Astrocyte of the hippocampus (primary cell): Measurements from ENCODE around the gene PRTN3.
A peak's percentile ranks its signal among the peaks of the same experiment; 100 is the strongest.

Experiments used
- DNase-seq: peaks from one replicate; pipeline ENCODE4 v3.0.0; 2011; ENCODE audit warnings: low read depth, low spot score

Gene PRTN3, protein sequence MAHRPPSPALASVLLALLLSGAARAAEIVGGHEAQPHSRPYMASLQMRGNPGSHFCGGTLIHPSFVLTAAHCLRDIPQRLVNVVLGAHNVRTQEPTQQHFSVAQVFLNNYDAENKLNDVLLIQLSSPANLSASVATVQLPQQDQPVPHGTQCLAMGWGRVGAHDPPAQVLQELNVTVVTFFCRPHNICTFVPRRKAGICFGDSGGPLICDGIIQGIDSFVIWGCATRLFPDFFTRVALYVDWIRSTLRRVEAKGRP

DNA sequence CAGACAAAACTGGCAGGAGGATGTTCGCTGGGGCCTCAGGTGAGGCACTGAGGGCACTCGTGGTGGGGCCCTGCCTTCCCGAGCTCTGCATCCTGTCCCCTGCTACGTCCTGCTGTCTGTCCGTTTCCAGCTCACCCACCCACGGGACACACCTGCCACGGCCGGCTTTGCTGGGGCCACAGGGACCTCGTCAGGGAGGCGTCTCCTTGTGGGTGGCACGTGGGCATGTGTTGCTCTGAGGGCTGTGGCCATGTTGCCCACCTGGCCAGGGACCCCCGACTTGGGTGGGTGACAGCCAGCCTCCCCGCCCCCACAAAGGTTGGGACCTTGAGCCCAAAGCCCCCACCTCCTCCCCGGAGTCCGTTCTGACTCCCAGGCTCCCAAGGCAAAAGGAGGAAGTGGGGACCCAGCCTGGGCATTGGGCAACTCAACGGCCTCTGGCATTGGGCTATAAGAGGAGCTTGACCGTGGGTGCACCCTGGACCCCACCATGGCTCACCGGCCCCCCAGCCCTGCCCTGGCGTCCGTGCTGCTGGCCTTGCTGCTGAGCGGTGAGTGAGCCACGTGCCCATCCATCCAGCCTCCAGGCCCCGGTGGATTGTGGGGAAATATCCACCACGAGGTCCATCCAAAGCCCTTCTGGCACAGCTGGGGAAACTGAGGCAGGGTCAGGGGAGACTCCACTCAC, at the start of gene PRTN3:
TSS of gene PRTN3 (plus strand) at position 481 of the 688 bp plus-strand sequence. CDS start at position 491, 10 bp downstream.
- DNase-seq: no peak

DNA sequence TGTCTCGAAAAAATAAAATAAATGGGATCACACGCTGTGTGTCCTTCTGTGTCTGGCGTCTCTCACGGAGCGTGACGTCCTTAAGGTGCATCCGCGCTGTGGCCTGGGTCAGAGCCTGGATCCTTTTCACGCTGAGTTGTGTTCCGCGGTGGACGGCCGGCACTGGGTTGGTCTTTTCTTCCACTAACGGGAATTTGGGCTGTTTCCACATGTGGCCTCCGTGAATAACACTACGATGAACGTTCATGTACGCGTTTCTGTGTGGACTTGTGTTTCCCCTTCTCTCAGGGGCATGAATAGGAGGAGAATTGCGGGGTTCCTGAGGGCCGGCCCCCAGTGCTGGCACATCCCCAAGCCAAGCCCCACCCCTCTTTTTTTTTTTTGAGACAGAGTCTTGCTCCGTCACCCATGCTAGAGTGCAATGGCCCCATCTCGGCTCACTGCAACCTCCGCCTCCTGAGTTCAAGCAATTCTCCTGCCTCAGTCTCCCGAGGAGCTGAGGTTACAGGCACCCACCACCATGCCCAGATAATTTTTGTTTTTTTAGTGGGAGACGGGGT, 49.7 kb upstream of the PRTN3 start:
- no peak for DNase-seq

DNA sequence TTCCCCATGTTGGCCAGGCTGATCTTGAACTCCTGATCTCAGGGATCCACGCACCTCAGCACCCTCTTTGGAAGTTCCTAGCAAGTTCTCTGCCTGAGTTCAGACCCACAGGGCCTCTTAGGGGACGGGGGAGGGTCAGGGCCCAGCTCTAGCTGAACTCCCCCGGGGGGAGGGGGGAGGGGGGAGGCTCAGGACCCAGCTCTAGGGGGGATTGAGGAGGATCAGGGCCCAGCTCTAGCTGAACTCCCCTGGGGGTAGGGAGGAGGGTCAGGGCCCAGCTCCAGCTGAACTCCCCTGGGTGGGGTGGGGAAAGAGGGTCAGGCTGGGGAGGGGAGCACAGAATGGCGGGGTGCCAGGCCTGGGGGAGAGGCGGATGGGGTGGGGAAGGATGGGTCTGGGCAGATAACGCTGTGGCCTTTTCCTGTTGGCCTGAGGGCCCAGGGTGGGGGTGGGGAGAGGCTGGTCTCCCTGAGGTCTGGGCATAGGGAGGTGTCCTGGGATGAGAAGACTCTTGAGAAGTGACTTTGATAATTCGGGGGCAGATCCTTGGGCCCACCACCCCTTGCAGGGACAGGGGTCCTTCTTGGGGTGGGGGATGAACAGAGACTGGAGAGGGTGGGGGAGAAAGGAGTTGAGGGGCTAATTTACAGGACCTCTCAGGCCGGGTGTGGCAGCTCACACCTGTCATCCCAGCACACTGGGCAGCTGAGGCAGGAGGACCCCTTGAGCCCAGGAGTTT, 49.1 kb upstream of the PRTN3 start:
- no peak for DNase-seq

DNA sequence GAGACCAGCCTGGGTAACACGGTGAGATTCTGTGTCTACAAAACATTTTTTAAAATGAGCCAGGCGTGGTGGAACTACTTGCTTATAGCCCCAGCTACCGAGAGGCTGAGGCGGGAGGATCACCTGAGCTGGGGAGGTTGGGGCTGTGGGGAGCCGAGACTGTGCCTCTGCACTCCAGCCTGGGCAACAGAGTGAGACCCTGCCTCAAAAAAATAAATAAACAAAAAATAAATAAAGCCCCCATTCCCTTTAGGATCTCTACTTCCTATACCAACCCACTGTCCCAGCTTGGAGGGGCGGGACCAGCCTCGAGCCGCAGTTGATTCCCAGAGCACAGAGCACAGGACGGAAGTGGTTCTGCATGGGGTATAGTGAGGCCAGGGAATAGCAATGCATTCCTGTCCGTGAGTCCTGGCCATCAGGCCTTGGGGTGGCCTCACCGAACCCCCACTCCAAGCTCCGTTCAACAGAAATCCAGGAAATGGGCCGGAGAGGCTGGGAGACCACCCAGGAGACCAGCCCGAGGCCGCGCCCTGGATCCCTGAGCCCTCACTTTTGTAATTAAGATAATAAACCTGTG, 48.4 kb upstream of the PRTN3 start:
- no peak for DNase-seq

DNA sequence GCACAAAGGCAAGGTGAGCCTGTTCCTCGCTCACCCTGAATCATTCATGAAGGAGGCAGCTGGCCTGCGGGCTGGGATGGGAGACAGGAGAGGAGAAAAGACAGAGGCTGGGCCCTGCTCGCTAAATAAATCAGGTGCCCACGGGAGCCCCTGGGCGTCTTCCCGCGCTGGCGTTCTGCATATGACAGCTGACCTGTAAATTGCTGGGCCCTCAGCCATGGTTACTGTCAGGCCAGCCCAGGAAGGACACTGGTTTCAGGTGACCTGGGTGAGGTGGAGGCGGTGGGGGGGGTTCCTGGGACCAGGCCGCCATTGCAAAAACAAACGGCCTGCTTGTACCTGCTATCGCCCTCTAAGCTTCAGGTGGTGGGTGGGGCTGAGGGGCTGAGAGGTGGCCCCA, 47.0 kb upstream of the PRTN3 start:
- DNase-seq: no peak

DNA sequence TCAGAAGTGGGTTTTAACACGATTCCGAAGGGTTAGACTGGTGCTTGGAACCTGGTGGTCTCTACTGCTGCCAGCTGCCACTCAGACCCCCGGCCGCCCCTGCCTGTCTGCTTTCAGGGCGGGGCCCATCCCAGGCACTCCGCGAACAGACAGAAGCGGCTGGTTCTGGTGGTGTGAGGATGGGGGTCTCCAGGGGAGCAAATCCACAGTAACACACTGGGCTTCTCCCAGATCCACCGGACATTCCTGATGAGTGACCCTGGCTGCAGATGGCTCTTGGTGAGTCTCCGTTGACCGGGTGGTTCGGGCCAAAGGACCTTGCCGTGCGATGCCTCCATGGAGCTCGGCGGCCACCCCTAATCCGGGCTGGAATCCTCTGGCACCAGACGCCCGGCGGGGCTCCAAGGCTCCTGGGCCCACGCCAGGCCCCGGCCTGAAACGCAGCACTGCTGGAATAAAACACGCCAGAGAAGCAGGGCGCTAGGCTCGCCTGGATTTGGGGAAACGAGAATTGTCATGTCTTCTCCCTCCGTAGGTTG, 45.7 kb upstream of the PRTN3 start:
- peak; percentile 56 for DNase-seq

DNA sequence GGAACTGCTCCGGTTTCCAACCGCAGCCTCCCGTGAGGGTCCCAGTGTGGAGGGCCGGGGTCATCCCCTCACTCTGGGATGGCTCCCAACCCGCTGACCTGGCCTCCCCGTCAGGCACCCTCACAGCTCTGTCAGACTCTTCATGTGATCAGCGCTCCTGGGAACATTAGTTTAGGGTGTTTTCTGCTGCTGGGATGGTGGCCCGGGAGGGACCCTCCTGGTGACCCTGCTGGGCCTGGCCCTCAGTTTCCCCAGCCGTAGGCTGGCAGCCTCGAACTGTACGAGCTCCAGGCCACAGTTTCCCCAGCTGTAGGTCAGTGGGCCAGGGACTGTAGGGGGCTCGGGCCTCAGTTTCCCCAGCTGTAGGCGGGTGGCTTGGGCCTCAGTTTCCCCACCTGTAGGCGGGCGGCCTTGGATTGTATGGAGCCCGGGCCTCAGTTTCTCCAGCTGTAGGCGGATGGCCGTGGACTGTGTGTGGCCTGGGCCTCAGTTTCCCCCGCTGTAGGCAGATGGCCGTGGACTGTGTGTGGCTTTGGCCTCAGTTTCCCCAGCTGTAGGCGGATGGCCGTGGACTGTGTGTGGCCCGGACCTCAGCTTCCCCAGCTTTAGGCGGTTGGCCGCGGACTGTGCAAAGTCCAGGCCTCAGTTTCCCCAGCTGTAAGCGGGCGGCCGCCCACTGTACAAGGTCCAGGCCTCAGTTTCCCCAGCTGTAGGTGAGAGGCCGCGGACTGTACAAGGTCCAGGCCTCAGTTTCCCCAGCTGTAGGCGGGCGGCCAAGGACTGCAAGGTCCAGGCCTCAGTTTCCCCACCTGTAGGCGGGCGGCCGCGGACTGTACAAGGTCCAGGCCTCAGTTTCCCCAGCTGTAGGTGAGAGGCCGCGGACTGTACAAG, 44.9 kb upstream of the PRTN3 start:
- DNase-seq: no peak

DNA sequence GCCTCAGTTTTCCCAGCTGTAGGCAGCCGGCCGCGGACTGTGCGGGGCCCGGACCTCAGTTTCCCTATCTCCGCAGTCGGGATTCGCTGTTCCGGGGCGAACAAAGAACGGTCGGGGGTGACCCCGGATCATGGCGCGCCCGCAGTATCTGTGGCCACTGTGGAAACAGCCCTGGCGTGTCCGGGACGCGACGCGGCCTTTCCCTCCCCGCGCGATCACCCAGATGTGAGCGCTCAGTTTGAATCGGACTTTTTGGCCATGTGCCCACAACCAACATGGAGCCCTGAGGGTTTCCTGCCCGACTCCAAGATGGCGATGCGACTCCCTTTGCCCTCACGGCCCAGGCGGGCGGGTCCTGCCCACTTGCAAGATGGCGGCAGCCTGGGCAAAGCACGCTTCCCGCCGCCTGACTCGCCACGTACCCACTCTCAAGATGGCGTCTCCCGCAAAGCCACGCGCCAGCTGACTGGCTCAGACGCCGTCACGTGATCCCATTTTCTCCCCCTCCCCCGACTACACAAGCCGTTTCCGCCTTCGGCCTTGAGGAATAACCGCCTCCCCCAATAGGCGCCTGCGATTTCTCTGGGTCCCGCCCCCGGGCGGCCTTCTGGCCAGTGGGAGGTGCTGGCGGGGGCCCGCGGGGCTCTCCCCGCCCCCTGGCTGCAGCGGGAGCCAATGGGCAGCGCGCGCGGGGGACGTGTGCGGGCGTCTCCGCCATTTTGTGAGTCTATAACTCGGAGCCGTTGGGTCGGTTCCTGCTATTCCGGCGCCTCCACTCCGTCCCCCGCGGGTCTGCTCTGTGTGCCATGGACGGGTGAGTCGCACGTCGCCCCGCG, 43.9 kb upstream of the PRTN3 start, which contains the start of gene PTBP1:
TSS of gene PTBP1 (plus strand) at position 761 of the 836 bp plus-strand sequence. CDS start at position 807, 46 bp downstream.
- peak; percentile 100 for DNase-seq

DNA sequence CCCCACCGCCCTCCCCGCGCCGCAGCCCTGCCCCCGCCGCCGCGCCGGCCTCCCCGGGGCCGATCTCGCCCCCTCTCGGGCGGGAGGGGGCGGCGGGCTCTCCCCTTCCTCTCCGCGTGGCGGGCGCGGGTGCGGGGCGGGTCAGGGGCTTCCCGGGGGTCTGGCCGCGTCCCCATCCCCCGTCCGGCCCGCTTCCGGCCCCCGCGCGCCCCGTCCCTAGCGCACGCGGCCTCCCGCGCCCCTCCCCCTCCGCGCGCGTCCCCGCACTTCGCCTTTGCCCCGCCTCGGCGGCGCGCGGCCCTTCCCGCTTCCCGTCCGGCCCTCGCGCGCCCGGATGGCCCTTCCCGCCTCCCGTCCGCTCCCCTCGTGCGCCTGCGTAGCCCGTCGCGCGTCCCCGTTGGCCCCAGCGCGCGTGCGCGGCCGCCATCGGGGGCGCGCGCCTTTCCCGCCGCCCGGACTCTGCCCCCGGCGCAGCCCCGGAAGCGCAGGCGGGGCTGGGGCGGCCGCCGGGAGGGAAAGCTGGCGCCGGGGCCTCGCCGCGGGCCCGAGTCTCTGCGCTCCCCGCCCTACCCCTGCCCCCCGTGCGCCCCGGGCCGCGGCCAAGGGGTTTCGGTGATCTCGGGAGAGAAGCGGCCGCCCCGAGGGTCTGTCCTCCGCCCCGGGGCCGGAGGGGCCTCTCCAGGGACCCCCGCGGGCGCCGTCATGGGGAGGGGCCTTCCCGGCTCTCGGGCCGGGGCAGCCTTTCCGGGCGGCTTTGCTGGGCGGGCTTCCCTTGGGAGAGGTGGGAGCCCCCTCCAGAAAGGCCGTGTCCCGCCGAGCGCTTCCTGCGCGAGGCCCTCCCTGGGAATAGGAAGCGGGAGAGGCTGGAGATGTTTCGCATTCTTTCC, 43.0 kb upstream of the PRTN3 start:
- DNase-seq: peak; percentile 97

DNA sequence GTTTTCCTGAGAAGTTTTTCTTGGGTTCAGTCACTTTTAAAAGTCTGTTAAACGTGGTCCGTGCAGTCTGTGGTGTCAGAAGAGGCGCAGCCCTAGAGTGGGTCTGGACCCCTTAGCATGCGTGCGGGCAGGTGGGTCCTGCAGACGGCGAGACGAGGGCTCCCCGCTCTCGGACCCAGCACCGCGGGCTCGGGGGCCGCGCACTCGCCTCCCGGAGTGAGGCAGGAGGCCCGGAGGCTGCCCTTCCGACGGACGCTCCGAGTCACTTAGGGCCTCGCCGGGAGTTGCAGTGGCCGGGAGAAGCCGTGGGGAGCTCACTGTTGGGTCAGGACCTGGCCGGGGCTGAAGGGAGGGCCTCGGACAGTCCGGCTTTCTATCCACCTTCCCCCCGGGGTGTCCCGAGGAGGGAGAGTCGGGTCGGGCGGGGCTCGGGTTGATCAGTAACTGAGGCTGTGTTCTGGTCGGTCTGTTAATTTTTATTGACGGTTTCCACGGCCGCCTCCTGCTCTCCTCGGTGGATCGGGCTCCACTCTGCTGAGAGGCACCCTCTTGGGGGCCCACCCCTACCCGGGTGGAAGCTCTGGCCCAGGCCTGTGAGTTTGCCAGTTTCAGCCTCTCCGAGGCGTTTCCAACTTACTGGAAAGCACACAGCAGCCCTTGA, 42.3 kb upstream of the PRTN3 start:
- DNase-seq: peak; percentile 42

DNA sequence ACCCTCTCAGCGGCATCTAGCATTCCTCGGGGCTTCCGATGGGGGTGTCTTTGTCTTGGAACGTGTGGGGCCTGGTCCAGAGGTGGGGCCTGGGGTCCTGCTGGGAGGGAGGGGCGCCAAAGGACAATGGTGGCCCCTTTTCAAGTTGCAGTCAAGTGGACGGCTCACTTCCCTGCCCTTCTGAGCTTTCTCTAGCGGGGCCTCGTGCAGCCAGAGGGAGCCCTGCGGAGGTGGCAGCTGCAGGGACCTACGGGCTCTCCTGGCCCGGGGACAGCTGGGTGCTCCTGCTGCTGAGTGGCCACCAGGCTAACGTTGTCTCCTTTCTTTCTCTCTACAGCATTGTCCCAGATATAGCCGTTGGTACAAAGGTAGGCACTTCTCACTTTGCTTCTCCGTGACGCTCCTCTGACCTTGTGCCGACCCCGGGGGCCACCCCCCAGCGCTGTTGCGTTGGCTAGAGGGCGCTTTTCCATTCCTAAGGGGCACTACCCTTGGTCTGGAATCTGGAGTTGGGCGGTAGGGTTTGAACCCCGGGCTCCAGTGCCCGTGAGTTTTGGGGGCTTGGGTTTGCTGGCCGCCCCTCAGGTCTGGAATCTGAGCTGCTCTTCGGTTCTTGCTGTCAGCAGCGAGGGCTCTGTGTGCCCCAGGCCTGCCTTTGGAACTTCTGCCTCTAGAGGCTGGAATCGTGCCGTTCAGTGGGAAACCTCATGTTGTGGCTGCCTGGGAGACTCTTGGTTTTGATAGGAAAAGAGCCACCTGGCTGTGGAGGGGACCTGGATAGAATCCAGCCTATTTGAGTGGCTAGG, 41.5 kb upstream of the PRTN3 start:
- DNase-seq: peak; percentile 84

DNA sequence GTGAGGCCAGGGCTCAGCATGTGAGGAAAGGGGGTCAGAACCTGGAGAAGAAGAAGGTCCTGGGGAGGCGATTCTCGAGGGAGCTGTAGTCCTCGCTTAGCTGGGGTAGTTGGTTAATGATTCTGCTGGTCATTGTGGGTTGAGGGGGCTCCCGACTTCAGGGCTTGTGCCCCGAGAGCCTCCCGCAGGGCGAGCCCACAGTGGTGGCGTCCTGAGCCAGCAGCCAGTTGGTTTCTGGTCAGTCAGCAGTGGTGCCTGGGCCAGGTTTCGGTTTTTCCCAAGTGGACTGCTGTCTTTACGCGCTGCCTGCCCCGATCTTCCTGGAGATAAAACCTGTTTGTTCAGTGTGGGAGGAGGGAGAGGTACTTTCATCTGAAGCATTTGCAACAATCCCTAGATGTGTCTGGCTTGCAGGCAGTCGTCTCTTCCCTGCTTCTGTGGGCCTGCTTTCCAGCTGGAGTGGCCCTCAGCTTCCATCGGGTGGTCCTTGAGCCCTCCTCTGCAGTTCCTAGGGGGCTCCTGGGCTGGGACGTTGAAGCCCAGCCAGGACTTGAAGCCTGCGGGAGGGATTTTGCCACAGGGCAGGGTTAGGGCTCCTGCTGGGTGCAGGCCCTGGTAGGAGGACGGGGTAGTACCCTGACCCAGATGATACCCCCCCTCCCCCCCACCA, 40.3 kb upstream of the PRTN3 start:
- DNase-seq: peak; percentile 40

DNA sequence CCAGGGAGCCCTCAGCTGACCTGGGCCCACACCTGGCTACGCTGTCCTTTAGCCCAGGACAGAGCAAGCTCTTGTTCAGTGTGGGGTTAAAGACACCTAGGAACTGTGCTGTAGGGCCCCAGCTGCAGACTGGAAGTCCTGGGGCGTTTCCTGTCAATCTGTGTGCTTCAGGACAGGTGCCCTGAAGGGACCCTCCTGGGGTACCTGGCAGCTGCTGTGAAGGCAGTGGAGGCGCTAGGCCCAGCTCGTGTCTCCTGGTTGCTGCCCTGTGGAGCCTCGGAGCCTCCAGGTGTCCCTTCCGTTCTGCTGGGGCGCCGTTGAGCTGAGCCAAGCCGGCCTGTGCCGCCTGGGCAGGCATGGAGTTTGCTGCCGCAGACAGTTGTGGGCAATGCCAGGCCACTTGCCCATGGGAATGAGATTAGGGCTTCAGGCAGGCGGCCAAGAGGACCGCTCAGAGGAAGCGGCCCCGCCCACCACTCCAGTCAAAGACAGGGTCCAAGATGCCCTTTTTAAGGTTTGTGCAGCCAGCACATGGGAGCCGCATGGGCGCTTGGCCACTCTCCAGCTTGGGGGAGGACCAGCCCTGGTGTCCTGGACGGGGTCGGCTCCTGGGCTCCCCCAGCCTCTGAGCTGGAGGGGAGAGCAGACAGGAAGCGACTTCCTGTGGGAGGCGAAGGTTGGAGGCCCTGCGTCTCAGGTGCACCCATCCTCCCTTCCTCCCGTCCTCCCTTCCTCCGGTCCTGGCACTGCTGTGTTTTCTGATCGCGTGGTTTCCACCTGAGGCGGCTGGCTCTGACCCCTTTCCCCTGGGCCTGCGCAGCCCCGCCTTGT, 39.6 kb upstream of the PRTN3 start:
- DNase-seq: peak; percentile 83

DNA sequence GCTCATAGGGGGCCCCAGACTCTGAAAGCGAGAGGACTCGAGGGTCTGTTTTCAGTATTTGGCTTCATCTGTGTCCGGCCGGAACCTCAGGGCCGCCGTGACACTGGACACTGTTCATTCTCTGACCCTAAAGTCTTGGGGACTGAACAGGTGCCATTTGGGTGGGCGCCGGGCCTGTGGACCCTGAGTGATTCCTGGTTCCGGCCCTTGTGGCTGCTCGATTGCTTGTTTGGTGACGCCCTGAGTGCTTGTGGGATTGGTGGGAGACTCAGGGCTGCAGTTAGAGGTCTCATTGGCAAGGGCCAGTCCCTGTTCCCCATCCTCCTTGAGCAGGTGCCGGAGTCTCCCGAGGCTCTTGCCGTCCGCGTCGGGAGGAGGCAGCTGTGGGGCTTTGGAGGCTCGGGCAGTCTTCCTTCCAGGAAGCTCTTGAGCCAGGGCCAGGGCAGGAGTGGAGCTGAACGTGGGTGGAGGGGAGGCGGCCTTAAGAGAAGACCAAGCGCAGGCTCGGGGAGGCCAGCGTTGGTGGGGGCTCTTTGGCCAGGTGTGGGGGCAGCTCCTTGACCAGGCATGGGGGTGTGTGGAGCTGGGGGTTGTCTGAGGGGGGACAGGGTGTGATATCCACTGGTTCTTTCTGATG, 38.8 kb upstream of the PRTN3 start:
- peak; percentile 58 for DNase-seq

DNA sequence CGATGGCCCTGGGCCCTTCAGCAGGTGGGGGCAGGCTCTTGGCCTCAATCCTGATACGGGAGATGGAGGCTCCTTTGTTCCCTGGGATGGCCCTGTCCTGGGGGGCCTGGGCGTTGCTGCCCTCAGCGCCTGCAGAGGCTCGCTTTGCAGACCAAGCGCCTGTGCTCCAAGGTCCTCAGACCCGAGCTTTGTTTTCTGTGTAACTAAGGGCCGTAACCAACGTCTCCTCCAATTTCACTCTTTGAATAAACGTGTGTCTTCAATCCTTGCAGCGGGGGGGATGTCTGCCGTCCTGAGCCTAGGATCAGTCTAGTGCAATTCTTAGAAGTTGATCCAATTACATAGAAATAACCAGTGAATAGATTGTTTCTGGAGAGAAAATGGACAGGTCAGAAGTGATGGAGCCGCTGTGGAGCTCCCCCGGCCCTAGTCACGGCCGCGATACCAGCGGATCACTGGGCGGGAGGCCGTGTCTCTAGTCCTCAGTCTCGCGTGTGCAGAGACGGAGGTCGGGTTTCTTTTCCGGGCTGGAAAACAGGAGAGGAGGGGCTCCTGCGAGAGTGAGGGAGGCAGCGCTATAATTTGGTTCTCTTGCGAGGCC, 38.2 kb upstream of the PRTN3 start:
- DNase-seq: peak; percentile 59
